KBM-7 (cell line): ENCODE data around the gene CD83.
A peak's percentile ranks its signal among the peaks of the same experiment; 100 is the strongest.

ENCODE experiments used
- DNase-seq: peaks from one replicate; pipeline ENCODE4 v3.0.0-alpha.2; 2015
- in situ Hi-C: fragments of 300-500 bp; cut with MboI; formaldehyde crosslinking; loops from 2 replicates; pipeline ENCODE4 v1.14.3; 2020; ENCODE audit warnings: low sequenced_read_pairs, low pct_unique_long_range_greater_than_20kb, mixed read lengths

Gene CD83

DNA sequence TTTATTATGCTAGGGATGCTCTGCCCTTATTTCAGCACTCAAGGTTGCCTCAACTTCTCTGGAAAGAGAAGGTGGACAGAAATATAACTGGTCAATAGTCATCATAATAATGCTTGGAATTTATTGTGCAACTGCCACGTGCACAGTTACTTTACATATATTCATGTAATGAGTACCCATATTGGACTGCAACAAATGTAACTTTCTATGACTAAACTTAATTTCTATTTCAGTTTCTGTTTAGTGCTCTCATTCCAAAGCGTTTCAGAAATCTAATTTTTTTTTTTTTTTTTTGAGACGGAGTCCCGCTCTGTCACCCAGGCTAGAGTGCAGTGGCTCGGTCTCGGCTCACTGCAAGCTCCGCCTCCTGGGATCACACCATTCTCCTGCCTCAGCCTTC is 28.3 kb upstream of the CD83 start:
- no peak for DNase-seq
- in situ Hi-C loops = no loop called here

DNA sequence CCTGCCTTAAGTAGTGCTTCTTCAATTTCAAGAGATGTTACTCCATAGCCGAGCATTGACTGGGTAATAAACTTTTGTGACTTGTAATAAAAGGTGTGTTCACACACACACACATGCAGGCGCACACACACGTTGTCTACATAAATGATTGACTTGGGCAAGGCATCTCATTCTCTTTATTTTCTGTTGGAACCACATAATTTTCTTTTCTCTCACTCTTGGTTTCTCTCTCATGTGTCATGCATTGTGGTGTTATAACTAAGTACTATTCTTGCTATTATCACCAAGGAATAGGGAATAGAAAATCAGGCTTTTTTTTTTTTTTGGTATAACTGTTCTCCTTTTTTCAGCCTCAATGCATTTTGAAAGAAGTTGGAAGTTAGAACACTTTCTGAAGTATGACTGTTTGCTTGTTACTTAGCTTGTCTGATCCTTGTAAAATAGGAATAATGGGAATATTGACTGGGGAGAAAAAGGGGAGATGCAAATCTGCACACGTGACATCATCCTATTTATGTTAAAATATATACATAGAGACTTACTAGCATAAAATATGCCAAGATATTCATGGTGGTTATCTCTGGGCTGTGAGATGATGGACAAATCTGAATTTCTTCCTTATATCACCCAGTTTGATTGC is 26.1 kb upstream of the CD83 start:
- in situ Hi-C loops = no loop called here

DNA sequence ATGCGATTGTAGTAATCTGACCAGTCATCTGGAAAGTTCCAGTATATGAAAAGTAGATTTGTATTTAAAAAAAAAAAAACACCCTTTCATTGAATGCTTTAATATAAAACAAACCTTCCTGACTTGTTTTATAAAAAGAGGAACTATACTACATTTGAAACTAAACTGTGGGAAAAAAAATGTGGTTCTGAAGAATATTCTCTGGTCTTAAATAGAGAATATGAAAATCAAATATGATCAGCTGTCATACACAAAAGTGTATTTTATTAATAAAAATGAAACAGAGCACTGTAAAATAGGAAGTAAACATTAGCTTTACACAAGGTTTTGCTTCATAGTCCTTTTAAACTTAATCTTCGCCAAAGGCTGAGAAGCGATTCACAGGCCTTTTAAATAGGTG is 25.3 kb upstream of the CD83 start:
- in situ Hi-C loops = no loop called here
- no peak for DNase-seq

More for the DNA sequence above, 26.1 kb upstream of the CD83 start:
- DNase-seq = no peak

DNA sequence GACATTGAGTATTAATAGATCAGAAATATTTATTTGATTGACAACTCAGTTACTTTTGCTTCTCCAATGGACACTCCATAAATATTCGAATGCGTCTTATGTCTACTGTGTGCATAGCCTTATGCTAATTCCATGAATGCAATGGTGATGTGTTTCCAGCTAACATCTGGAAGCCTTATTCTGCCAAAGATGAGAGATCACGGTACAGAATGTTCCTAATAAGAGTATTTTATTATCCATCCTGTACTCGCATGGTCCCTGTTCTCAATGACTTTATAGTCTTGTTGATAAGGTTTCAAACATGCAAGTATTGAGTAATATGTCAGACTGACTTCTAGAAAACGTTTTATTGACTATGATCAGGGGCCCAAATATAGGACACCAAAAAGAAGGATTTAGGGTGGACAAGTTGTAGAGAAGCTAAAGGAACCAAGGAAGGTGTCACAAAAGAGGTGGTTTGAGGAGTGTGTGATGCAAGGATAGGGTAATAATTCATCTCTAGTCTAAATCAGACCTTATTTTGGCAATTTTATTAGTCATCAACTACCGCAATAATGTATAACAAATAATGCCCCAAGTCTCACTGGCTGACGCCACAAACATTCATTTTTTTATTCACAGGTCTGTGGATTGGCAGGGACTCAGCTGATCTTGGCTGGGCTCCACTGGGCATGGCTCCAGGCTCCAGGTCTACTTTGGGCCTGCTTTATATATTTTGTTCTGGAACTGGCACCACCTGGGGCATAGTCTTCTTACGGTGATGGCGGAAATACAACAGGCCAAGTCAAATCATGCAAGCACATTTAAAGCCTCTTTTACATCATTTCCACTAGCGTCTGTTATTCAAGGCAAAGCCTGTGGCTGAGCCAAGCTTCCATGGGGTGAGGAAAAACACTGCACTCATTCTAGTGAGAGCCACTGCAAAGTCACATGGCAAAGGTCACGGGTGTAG is 24.5 kb upstream of the CD83 start:
- in situ Hi-C loops = no loop called here
- no peak for DNase-seq

DNA sequence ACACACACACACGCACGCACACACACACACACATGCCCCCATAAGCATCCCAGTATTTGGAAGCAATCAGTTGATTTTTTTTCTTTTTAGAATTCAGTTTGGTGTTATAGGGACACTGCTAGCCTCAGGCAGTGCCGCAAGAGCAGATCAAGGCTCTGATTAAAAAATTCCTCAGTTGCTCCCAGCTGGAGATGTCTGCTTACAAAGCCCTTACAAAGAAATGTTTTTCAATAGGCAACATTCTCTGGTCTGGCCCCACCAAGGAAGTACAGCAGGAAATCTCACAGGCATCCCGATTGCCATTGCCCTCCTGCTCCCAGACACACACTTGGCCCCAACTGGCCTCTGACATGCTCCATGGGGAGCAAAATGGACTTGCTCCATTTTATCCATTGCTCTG is 22.9 kb upstream of the CD83 start:
- DNase-seq = no peak
- in situ Hi-C loops = no loop called here

DNA sequence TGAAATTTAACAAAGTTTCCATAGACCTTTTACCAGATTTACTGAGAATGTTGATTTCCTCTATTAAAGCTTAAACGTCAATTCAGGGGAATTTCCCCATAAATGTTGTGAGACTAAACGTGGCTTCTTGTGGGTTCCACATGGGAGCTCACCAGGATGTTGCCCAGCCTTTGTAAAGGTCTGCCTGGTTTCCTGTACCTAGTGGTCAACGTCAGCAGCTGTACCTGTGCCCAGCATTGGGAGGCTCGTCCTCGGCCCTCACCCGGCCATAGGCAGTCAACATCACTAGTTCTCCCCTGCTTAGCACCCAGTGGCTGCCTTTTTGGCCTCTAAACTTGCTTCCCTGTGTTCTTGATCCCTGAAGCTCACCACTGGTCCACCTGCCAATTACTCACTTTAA is 22.1 kb upstream of the CD83 start:
- DNase-seq = no peak
- in situ Hi-C loops = no loop called here

DNA sequence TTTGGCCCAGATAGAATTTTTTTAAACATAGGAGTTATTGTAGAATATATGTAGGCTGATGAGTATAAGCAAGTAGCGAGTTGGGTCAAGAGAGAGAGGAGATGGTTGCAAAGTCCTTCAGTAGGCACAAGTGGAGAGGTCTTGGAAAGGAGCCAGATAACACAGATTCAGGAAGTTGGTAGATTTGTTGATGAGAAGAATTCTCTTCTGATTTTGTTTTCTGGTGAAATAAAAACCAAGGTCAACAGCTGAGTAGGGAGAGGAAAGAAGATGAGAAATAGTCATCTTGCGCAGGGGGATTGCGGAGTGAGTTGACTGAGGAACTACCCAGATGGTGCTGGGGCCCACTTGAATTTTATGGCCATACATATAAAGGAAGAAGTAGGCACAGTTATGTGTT is 17.4 kb upstream of the CD83 start:
- in situ Hi-C loops = no loop called here
- DNase-seq = peak; percentile 26

DNA sequence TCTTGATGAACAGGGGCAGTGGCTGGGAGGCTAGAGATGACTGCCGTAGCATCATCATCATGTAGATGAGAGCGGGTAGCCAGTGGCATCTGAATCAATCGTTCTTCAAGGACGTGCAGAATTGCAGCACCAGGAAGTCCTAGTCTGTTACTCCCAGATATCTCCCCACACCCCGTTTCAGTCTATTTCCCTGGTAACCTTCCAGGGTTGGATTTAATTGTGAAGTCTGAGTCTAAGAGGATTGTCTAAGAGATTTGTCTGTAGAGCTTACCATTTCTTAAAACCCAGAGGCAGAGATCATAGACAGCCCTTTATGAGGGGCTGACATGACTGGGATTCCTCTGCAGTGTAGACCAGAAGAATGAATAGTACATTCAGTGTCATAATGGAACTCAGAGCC is 16.6 kb upstream of the CD83 start:
- in situ Hi-C loops = no loop called here
- DNase-seq = no peak

DNA sequence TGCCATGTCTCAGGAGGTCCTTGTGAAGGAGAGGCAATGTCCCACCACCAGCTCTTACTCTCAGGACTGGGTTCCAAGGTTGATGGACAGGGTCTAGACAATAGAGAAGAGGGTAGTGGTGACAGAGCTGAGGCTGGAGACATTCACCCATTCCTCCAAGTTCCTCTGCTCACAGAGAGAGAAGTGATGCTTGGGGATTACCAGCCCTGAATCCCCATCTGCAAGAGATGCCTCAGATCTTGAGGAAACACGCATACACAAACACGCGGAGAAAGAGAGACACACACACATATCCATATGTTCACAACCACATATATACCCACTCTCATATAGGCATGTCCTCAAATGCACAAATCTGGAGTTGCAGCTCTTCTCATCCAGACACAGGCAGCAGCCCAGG is 15.2 kb upstream of the CD83 start:
- DNase-seq = no peak
- in situ Hi-C loops = no loop called here

DNA sequence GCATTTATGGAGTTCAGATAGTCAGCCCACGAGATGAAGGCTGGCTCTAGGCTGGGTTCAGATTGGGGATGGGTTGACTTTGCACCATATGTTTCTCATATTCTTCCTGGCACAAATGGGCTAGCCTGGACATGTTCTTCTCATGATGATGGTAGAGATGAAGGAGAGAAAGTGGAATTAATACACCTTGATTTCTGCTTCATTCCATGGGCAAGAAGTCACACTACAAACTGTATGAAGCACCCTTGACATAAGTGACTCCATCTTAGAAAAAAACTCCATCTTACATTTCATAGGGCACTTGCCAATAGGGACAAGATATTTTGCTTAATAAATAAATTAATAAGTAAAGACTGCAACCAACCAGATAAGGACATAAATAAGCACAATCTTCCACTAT is 12.0 kb upstream of the CD83 start:
- in situ Hi-C loops = no loop called here
- DNase-seq = no peak

DNA sequence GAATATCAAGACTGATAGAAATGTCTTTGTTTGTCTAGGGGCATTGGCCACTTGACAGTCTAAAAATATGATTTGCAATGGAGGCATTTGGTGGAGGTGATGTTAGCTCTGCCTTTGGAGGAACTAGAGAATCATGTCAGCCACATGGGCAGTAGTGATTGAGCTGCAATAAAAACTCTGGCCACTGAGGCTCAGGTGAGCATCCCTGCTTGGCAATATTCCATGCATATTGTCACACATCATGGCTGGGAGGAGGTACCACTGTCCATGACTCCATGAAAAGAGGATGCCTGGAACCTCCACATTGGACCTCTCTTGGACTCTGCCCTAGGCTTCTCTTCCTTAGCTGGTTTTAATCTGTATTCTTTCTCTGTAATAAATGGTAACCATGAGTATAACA is 10.6 kb upstream of the CD83 start:
- no peak for DNase-seq
- in situ Hi-C loops = no loop called here

DNA sequence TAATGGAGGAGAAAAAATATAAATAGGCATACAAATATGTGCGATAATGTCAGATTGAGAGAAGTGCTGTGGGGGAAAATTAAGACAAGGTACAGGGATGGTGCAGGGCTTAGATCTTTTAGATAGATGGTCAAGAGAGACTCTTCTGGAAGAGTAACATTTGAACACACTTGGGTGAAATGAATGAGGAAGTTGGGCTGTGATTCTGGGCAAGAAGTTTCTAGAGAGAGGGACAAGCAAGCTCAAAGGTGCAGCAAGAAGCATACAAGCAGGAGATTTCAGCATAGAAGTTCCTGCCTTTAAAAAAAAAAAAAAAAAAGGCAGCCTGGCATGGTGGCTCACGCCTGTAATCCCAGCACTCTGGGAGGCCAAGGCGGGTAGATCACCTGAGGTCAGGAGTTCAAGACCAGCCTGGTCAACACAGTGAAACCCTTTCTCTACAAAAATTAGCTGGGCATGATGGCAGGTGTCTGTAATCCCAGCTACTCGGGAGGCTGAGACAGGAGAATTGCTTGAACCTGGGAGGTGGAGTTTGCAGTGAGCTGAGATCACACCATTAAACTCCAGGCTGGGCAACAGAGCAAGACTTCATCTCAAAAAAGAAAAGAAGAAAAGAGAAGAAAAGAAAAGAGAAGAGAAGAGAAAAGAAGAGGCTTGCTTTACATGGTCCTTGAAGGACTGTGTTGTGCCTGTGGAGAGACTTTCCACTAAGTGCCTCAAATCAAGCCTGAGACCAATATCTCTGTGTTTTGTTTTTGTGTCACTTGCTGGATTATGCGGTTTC is 9.7 kb upstream of the CD83 start:
- in situ Hi-C loops = no loop called here
- DNase-seq = no peak

DNA sequence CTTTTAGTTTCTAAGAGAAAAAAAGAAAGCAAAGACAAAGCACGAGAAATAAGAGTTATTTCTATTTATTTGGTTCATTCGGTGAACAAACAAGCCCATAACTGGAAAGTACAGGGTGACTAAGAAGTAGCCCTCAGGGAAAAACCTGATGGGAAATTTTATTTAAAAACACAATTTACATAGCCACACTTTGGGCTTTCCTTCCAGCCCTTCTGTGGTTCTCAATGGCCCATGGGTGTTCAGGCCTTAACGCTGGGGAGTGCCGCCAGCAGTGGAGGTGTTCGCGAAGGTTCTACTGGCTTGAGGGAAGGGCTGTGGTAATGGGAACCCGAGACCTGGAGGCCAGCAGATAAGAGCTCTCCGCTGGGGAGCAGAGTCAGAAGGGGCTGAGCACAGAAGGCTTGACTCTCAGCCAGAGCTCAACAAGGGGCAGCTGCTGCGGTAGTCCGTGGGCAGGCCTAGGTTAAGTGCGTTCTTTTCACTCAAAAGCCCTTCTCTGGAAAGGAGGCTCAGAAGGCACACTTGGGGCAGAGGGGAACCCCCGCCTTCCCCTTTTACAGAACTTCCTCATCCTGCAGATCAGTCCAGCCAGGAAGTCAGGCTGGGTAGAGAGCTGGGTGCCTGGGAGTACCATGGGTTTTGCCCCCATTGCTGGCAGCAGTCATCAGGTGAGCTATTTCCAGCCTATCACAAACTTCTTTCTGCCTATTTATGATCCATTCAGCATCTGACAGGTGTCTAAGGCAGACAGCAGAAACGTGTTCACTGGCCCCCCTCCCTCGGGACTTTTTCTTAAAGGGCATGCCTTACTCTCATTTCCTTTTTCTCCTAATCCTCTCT is 8.8 kb upstream of the CD83 start:
- peak; percentile 92 for DNase-seq
- in situ Hi-C loops = no loop called here

DNA sequence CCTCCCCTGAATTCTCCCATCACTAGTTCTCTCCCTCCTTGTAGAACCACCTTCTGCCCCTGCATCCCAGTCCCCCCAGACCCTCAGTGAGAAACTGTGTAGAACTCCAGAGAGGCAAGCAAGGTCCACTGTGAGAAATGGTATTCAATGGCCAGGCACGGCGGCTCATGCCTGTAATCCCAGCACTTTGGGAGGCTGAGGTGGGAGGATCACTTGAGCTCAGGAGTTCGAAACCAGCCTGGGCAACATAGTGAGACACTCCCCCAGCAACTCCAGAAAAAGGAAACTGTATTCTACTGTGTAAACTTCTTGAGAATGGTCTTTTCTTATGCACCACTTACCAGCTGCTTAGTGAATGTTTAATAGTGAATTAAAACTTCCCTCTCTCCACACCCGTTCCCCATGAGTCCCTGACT is 8.2 kb upstream of the CD83 start:
- in situ Hi-C loops = no loop called here
- no peak for DNase-seq

DNA sequence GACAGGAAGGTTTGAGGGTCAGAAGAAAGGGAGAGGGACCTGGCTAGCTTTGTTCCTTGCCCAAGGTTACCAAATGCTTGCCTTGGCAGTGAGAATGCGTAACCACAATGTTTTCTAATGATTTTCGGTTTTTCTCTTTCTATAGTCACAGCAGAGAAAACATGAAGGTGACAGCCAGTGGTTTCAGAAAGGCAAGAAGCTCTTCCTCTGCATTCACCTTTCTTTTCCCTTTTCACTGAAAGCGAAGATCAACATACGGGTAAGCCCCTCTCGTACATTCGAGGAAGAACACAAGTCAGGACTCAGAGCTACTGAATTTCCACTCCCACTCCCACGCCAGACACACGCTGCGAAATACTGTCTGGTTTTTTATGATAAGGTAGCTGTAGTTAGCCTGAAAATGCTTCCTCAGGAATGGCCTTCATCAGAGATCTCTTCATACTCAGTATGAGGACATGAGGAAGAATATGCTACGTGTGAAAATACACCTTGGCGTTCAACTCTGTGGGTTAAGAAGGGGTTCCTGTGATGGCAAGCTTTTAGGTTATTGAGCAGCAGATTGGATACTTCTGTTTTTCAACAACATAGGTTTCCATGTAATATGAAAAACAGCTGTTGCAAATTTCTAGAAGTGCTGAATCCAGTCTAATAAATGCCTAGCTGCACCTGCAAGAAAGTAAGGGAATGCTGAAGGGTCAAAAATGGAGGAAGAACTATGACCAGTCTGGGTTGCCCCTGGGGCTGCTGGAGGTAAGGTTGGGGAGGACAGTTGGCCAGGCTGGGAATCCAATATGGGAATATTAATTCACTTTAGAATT is 7.4 kb upstream of the CD83 start:
- in situ Hi-C loops = no loop called here
- DNase-seq = no peak

DNA sequence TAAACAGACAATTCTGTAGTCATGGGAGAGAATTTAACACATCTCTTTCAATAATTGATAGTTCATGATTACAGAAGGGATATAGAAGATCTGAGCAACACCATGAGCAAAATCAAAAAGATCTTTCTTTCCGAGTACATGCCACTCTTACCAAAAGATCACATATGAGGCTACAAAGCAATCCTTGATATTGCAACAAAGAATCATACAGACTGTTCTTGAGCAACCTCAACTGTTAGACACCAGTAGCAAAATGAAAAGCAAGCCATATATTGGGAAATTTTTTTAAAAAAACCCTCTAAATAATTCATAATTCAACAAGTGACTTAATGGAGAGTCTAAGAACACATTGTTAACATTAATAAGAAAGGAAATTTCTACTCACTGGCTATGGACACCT is 3.6 kb upstream of the CD83 start:
- no peak for DNase-seq
- in situ Hi-C loops = no loop called here

DNA sequence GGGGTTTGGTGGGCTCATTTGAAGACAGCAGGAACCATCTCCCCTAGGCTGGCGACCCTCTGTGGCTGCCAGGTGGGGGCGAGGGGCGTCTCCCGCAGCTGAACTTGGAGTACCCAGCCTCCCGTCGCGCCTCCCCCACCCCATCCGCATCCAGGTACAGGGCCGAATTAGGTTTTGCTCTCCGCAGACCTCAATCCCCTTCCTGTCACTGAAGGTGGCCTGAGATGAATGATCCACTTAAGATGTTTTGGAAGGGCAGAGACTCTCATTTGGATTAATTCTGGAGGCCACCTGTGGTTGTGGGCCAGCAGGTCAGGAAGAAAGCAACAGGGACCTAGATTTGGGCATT is 493 bp downstream of the CD83 start:
- in situ Hi-C loops = no loop called here
- DNase-seq = no peak

DNA sequence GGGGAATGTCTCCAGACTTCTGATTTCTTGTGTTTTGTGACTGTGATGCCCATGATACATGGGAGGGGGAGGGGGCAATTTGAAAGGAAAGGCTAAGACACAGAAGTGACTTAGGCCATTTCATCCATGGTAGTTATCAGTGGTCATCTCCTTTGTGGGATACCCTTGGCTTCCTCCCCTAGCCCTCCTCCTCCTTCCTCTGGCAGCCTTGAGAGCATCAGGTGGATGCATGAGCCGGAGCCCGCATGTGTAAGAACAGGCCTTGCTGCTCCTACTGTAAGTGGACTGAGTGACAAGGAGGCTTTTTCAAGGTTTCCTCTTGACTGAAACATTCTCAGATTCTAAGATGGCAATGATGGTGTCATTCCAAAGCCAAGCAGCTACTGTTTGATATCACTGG is 874 bp downstream of the CD83 start:
- in situ Hi-C loops = no loop called here
- DNase-seq = no peak

DNA sequence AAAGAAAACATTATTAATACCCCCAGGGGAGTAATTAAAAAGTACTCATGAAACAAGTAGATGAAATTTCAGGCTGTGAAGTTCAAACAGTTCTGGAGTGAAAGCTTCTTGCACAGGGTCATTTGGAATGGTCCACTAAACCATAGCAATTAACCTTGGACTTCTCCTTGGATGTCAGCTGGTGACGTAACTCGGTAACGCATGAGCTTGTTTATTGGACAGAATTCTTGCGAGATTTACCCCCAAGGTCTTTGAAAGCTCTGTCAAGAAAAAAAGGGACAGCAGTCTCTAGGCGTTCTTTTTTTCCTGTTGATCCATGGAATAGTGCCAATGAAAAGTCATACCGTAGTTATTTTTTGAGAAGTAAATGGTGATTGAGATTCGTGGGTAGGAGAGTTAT is 2.2 kb downstream of the CD83 start:
- in situ Hi-C loops = no loop called here

More for the DNA sequence above, 2.2 kb downstream of the CD83 start:
- no peak for DNase-seq
